ENCODE measurements around the gene RAMP3.

RAMP3 gene

DNA sequence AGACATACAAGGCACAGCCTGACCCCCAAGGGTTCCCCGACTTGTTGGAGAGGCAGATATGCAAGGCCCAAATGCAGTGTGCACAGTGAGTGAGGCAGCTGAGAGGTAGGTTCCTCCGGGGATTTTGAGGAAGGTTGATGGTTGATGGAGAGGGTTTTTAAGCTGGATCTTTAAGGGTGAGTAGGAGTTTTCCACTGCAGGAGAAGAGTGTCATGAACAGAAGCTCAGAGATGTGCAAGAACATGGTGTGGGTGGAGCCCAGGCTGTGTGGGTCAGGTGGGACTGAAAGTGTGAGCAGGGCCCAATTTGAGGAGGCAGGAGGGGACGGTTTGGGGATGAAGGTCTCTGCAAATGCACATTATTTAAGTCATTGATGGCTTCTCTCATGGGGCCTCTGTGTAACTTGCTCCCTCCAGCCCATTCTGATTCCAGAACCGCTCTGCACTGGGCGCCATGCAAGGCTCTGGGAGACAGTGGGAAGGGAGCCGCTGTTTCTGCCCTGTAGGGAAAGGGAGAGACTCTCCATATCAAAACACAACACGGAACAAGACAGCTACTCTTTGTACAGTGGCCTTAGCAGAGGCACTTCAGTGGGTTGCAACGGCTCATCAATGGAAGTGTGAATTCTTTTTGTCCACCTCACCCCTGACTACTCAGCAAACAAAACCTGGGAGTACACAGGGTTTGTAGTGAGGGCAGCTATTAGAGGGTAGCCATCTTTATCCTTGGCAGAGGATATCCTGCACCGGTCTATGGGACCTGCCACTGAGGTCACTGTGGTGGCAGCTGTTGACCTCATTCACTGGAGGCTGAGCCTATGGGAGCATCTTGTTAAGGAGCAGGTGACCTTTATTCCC, 29.7 kb downstream of the RAMP3 start:
- ATAC-seq (no peak), DNase-seq (ENCODE audit: low spot score in 2 of 2) (no peak)
- no peak overlapping the region for H3K4me3 Mint-ChIP-seq
- peaks cover 2% of the 10 kb centered on the region for H3K4me1 Mint-ChIP-seq
- no peak overlapping the region for H3K27ac Mint-ChIP-seq
- H3K36me3 Mint-ChIP-seq = no peaks in the 10 kb centered on the region
- H3K9me3 Mint-ChIP-seq = peaks cover under 1% of the 10 kb centered on the region

- Mint-ChIP-seq H3K27ac (no peak overlapping the region), H3K9me3 (peaks cover 5% of the 10 kb centered on the region), H3K36me3 (no peaks in the 10 kb centered on the region), H3K4me3 (no peak overlapping the region), H3K4me1 (peaks cover 8% of the 10 kb centered on the region)
- DNase-seq (ENCODE audit: low spot score in 2 of 2) = no peak
- no peak for ATAC-seq
Observed at GRCh38 chr7:45187946-45188411, 30.4 kb downstream of the RAMP3 start.

GRCh38 chr7:45188736-45189135, 31.1 kb downstream of the RAMP3 start:
- Mint-ChIP-seq H3K4me1 (peaks cover 8% of the 10 kb centered on the region), H3K4me3 (no peak overlapping the region), H3K36me3 (no peaks in the 10 kb centered on the region), H3K27ac (no peak overlapping the region), H3K9me3 (peaks cover 5% of the 10 kb centered on the region)
- ATAC-seq = no peak
- no peak for DNase-seq (ENCODE audit: low spot score in 2 of 2)

DNA sequence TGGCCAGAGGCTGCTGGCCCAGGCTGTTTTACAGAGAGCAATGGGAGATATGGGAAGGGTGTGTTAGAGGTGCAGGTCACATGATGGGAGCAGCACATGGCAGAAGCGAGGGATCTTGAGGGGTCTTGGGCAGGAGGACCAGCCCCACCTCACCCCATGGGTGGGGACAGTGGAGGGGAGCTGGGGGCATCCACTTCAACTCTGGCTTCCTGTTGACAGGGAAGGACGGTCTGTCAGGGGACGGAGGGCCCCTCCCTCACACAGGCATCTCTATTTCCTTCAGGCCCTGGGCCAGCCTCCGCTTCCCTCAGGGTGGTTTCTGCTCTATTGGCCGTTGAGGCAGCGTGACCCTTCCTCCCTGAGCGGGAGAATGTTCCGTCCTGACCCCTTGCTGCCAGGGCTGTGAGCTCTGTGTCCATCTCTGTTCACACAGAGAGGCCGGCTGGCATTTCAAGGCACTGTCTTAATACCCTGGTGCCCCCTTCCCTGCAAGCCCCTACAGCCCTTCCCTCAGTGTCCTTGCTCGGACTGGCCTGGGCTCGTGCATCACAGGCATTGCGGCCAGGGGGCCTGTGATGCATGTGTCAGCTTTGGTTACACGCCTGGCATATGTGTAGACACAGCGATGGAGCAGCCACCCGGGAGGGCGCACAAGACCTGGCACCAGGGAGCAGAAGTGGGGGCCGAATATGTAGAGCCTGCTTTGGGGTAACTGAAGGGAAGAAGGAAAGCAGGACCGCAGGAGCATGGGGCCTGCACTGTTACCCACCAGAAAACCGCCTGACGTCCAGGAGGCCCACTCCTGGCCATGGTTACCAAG, 31.8 kb downstream of the RAMP3 start:
- Mint-ChIP-seq H3K36me3 (no peaks in the 10 kb centered on the region), H3K27ac (no peak overlapping the region), H3K9me3 (peaks cover 5% of the 10 kb centered on the region), H3K4me1 (peaks cover 10% of the 10 kb centered on the region), H3K4me3 (no peak overlapping the region)
- DNase-seq (ENCODE audit: low spot score in 2 of 2) (no peak), ATAC-seq (no peak)

- Mint-ChIP-seq H3K4me3 (no peak overlapping the region), H3K27ac (no peak overlapping the region), H3K36me3 (no peaks in the 10 kb centered on the region), H3K4me1 (peaks cover 22% of the 10 kb centered on the region), H3K9me3 (peaks cover 5% of the 10 kb centered on the region)
- DNase-seq (ENCODE audit: low spot score in 2 of 2) (no peak), ATAC-seq (no peak)
Observed at GRCh38 chr7:45190406-45191165, 33.0 kb downstream of the RAMP3 start.

DNA sequence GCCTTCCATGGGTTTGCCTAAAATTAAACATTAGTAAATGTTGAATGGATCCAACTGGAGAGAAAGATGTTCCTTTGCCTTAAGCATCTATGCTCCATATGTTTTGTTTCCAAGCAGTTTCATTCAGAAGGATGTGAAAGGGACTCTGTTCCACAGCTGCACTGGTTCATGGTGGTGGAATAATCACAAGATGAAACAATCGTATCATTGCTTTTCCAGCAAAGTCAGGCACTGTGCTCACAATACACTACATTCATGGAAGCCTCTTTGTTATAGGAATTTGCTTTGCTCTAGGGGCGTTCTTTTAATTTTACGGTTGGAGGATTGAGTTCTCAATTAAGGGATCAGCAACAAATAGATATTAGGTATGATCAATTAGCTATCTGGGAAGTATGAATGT, 33.8 kb downstream of the RAMP3 start:
- Mint-ChIP-seq H3K4me3 (no peak overlapping the region), H3K9me3 (peaks cover 5% of the 10 kb centered on the region), H3K27ac (no peak overlapping the region), H3K36me3 (peaks cover 4% of the 10 kb centered on the region), H3K4me1 (peaks cover 30% of the 10 kb centered on the region)
- DNase-seq (ENCODE audit: low spot score in 2 of 2) (no peak), ATAC-seq (no peak)

GRCh38 chr7:45192621-45193041, 35.0 kb downstream of the RAMP3 start:
- H3K27ac Mint-ChIP-seq = no peak overlapping the region
- ATAC-seq = no peak
- DNase-seq (ENCODE audit: low spot score in 2 of 2) = no peak

GRCh38 chr7:45193828-45194227, 36.2 kb downstream of the RAMP3 start:
- Mint-ChIP-seq H3K4me1 (peaks cover 41% of the 10 kb centered on the region), H3K27ac (no peak overlapping the region), H3K36me3 (peaks cover 8% of the 10 kb centered on the region), H3K4me3 (no peak overlapping the region), H3K9me3 (peaks cover 5% of the 10 kb centered on the region)
- ATAC-seq = no peak
- DNase-seq (ENCODE audit: low spot score in 2 of 2) = no peak

More at GRCh38 chr7:45192621-45193041, 35.0 kb downstream of the RAMP3 start:
- H3K9me3 Mint-ChIP-seq = peaks cover 5% of the 10 kb centered on the region
- no peak overlapping the region for H3K4me3 Mint-ChIP-seq
- H3K4me1 Mint-ChIP-seq = peaks cover 41% of the 10 kb centered on the region
- H3K36me3 Mint-ChIP-seq = peaks cover 8% of the 10 kb centered on the region

- H3K4me3 Mint-ChIP-seq = peak overlapping the region; percentile 6
- peak; percentile 30 to 73 for DNase-seq (ENCODE audit: low spot score in 2 of 2)
- H3K9me3 Mint-ChIP-seq = peaks cover 5% of the 10 kb centered on the region
- peaks cover 48% of the 10 kb centered on the region for H3K4me1 Mint-ChIP-seq
- ATAC-seq = peak; percentile 99
- H3K27ac Mint-ChIP-seq = peak overlapping the region; percentile 73
- peaks cover 8% of the 10 kb centered on the region for H3K36me3 Mint-ChIP-seq
Observed at GRCh38 chr7:45196374-45196773, 38.8 kb downstream of the RAMP3 start.

- H3K4me1 Mint-ChIP-seq = peaks cover 45% of the 10 kb centered on the region
Observed at GRCh38 chr7:45197461-45197860, 39.9 kb downstream of the RAMP3 start.

GRCh38 chr7:45198986-45199385, 41.4 kb downstream of the RAMP3 start:
- H3K4me3 Mint-ChIP-seq = no peak overlapping the region
- ATAC-seq (no peak), DNase-seq (ENCODE audit: low spot score in 2 of 2) (no peak)
- H3K9me3 Mint-ChIP-seq = no peaks in the 10 kb centered on the region
- no peak overlapping the region for H3K27ac Mint-ChIP-seq
- peaks cover 8% of the 10 kb centered on the region for H3K36me3 Mint-ChIP-seq
- peaks cover 49% of the 10 kb centered on the region for H3K4me1 Mint-ChIP-seq

More at GRCh38 chr7:45197461-45197860, 39.9 kb downstream of the RAMP3 start:
- peaks cover 8% of the 10 kb centered on the region for H3K36me3 Mint-ChIP-seq
- DNase-seq (ENCODE audit: low spot score in 2 of 2) = no peak
- H3K27ac Mint-ChIP-seq = no peak overlapping the region
- peaks cover 3% of the 10 kb centered on the region for H3K9me3 Mint-ChIP-seq
- no peak for ATAC-seq
- no peak overlapping the region for H3K4me3 Mint-ChIP-seq

DNA sequence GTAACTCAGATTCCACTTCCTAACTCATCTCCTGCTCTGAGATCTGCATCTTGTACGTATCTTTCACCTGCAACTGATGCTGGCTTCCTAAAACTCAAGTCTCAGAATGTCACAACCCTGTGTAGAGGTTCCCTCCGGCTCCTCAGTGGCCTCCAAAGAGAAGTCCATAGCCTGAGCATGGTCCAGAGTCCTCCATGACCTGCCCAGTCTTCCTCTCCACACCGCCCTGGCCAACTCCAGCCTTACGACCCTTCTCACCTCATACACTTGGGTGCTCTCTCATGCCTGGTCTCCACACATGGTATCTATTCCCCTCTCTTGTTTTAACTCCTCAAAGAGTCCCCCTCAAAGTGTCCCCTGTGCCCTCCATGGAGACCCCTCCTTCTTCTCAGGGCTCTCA, 41.9 kb downstream of the RAMP3 start:
- no peak for ATAC-seq
- H3K36me3 Mint-ChIP-seq = peaks cover 8% of the 10 kb centered on the region
- no peak overlapping the region for H3K4me3 Mint-ChIP-seq
- H3K9me3 Mint-ChIP-seq = no peaks in the 10 kb centered on the region
- peaks cover 51% of the 10 kb centered on the region for H3K4me1 Mint-ChIP-seq
- peak overlapping the region; percentile 3 for H3K27ac Mint-ChIP-seq
- DNase-seq (ENCODE audit: low spot score in 2 of 2) = no peak

GRCh38 chr7:45202625-45203024, 45.0 kb downstream of the RAMP3 start:
- Mint-ChIP-seq H3K27ac (no peak overlapping the region), H3K9me3 (no peaks in the 10 kb centered on the region), H3K4me3 (no peak overlapping the region), H3K4me1 (peaks cover 35% of the 10 kb centered on the region), H3K36me3 (no peaks in the 10 kb centered on the region)
- ATAC-seq (no peak), DNase-seq (ENCODE audit: low spot score in 2 of 2) (no peak)

- DNase-seq (ENCODE audit: low spot score in 2 of 2) (no peak), ATAC-seq (no peak)
- H3K4me1 Mint-ChIP-seq = peaks cover 35% of the 10 kb centered on the region
- H3K27ac Mint-ChIP-seq = no peak overlapping the region
- no peaks in the 10 kb centered on the region for H3K9me3 Mint-ChIP-seq
- H3K4me3 Mint-ChIP-seq = no peak overlapping the region
- no peaks in the 10 kb centered on the region for H3K36me3 Mint-ChIP-seq
Observed at GRCh38 chr7:45203036-45203435, 45.4 kb downstream of the RAMP3 start.

- peaks cover 35% of the 10 kb centered on the region for H3K4me1 Mint-ChIP-seq
- ATAC-seq = no peak
- no peaks in the 10 kb centered on the region for H3K9me3 Mint-ChIP-seq
- peak overlapping the region; percentile 9 for H3K27ac Mint-ChIP-seq
- H3K4me3 Mint-ChIP-seq = no peak overlapping the region
- no peak for DNase-seq (ENCODE audit: low spot score in 2 of 2)
- no peaks in the 10 kb centered on the region for H3K36me3 Mint-ChIP-seq
Observed at GRCh38 chr7:45203459-45203858, 45.9 kb downstream of the RAMP3 start.
